GM18508 (cell line): ENCODE data around the gene TNS1.
"Not testable (repeated sequence)": the region's sequence is repeated elsewhere in the genome, so short reads cannot be mapped to it uniquely, and the experiment has no call there.

Source experiments
- ATAC-seq: cut with Tn5 transposase; IDR thresholded peaks from one replicate; pipeline ENCODE4 v1.9.1; 2021; ENCODE audit warnings: moderate number of reproducible peaks; ENCODE audit not compliant: insufficient read depth, unreplicated experiment

The TNS1 gene

GRCh38 chr2:217825469-217826235 is 177.1 kb downstream of the TNS1 start:
- no peak for ATAC-seq

- ATAC-seq: no peak
These were observed 178.6 kb downstream of the TNS1 start for GRCh38 chr2:217824223-217824622.

GRCh38 chr2:217823626-217824025 is 179.2 kb downstream of the TNS1 start:
- ATAC-seq: no peak

GRCh38 chr2:217822296-217823252 is 180.2 kb downstream of the TNS1 start:
- no peak for ATAC-seq

GRCh38 chr2:217821536-217822147 is 181.2 kb downstream of the TNS1 start:
- ATAC-seq: no peak

- no peak for ATAC-seq
These were observed 181.9 kb downstream of the TNS1 start for GRCh38 chr2:217820904-217821303.

- no peak for ATAC-seq
These were observed 182.5 kb downstream of the TNS1 start for GRCh38 chr2:217820091-217820819.

GRCh38 chr2:217818293-217818850 is 184.4 kb downstream of the TNS1 start:
- no peak for ATAC-seq

GRCh38 chr2:217817466-217818292 is 185.1 kb downstream of the TNS1 start:
- no peak for ATAC-seq

- no peak for ATAC-seq
These were observed 186.4 kb downstream of the TNS1 start for GRCh38 chr2:217816396-217816869.

- ATAC-seq: no peak
These were observed 189.0 kb downstream of the TNS1 start for GRCh38 chr2:217813828-217814227.

- no peak for ATAC-seq
These were observed 190.6 kb downstream of the TNS1 start for GRCh38 chr2:217812170-217812569.

- no peak for ATAC-seq
These were observed 192.5 kb downstream of the TNS1 start for GRCh38 chr2:217810260-217810659.

- ATAC-seq: no peak
These were observed 193.1 kb downstream of the TNS1 start for GRCh38 chr2:217809736-217810135.

- ATAC-seq: not testable (repeated sequence)
These were observed 193.8 kb downstream of the TNS1 start for GRCh38 chr2:217808967-217809366.

- no peak for ATAC-seq
These were observed 194.5 kb downstream of the TNS1 start for GRCh38 chr2:217808326-217808725.

- no peak for ATAC-seq
These were observed 195.0 kb downstream of the TNS1 start for GRCh38 chr2:217807753-217808152.

GRCh38 chr2:217807025-217807424 is 195.8 kb downstream of the TNS1 start:
- ATAC-seq: no peak

- no peak for ATAC-seq
These were observed 196.4 kb downstream of the TNS1 start for GRCh38 chr2:217806482-217806765.
